HG03103 (cell line): ENCODE measurements around the gene P3H3.
"Not testable (repeated sequence)": the region's sequence is repeated elsewhere in the genome, so short reads cannot be mapped to it uniquely, and the experiment has no call there.

ENCODE experiments used
- ATAC-seq: cut with Tn5 transposase; IDR thresholded peaks from one replicate; pipeline ENCODE4 v1.9.1; 2021; ENCODE audit warnings: low read depth; ENCODE audit not compliant: unreplicated experiment

P3H3 gene

DNA sequence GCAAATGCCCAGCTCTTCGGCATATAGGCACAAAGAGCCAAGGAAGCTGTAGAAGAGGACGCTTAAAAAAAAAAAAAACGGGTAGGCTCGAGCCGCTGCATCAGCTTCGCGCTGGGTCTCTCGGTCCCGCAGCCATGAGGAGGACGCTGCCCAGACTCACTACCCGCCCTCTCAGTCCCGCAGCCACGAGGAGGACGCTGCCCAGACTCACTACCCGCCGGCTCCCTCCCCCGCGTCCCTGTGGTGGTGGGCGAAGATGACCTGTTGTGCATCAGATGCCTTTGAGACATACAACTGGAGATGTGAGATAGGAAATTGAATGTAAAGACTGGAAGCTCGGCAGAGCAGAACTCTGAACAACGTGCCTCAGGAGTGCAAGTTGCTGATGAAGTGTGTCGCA is 56.3 kb downstream of the P3H3 start:
- ATAC-seq: no peak

DNA sequence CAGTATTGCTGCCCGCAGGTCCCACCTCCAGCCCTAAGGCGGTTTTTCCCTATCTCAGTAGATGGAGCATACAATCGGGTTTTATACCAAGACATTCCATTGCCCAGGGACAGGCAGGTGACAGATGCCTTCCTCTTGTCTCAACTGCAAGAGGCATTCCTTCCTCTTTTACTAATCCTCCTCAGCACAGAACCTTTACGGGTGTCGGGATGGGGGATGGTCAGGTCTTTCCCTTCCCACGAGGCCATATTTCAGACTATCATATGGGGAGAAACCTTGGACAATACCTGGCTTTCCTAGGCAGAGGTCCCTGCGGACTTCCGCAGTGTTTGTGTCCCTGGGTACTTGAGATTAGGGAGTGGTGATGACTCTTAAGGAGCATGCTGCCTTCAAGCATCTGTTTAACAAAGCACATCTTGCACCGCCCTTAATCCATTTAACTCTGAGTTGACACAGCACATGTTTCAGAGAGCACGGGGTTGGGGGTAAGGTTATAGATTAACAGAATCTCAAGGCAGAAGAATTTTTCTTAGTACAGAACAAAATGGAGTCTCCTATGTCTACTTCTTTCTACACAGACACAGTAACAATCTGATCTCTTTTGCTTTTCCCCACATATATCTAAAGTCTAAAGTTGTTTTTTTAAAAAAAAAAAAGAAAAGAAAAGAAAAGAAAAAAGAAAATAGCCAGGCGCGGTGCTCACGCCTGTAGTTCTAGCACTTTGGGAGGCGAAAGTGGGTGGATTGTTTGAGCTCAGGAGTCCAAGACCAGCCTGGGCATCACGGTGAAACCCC is 58.2 kb downstream of the P3H3 start:
- ATAC-seq: not testable (repeated sequence)

DNA sequence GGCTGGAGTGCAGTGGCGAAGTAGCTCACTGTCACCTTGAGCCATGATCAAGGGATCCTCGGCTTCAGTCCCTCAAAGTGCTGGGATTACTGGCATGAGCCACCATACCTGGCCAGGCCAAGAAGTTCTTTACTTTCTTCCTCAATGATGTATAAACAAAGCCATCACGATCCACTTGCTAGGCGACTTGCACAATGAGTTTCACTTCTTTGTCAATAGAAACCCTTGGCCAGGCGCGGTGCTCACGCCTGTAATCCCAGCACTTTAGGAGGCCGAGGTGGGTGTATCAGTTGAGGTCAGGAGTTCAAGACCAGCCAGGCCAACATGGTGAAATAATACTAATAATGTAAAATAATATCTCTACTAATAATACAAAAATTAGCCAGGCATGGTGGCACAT is 59.3 kb downstream of the P3H3 start:
- no peak for ATAC-seq

DNA sequence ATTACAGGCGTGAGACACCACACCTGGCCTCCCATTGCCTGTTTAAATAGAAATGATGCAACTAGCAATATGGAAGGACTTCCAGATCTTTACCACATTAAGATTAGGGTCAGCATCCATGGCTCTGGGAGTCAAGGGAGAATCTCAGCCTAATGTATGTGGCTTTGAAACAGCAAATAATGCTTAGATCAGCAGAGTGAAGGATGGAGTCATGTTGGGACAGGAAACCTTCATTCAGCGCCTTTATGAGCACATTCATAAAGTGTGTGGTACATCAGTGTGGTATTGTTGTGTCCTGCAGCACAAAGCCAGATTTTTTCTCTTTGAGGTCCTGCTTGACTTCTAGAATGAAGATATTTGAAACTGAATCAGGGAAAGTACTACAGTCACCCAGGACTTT is 60.2 kb downstream of the P3H3 start:
- ATAC-seq: no peak

DNA sequence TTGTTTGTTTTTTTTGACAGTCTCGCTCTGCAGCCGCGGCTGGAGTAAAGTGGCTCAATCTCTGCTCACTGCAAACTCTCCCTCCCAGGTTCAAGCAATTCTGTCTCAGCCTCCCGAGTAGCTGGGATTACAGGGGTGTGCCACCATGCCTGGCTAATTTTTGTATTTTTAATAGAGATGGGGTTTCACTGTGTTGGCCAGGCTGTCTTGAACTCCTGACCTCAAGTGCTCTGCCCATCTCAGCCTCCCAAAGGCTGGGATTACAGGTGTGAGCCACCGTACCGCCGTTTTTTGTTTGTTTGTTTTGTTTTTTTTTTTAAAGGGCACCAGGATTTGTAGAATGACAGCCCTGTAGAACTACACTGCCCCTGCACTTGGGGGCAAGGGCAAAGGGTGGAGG is 60.6 kb downstream of the P3H3 start:
- ATAC-seq: not testable (repeated sequence)
